Bronchial epithelial cell (primary cell): ENCODE measurements around the gene ITGB1BP1. TPM values are rescaled to one million over a fixed set of nuclear protein-coding genes. Genes with fewer than 3 reads are reported as not detected.

Source experiments
- DNase-seq: peaks from one replicate; pipeline ENCODE4 v3.0.0-alpha.2; 2010; ENCODE audit warnings: low read depth
- FAIRE-seq: peaks from 2 replicates; lab custom pipeline; 2011; peaks lifted over from hg19 to GRCh38; lab: Jason Lieb, UNC
- H3K27me3 ChIP-seq: 2 replicates; pipeline ENCODE4 v1.5.1; 2011; ENCODE audit warnings: low read length; ENCODE audit not compliant: control insufficient read depth, insufficient read depth
- H3K36me3 ChIP-seq: 2 replicates; pipeline ENCODE4 v1.5.1; 2011; ENCODE audit warnings: low read length; ENCODE audit not compliant: control insufficient read depth, insufficient read depth
- H3K4me3 ChIP-seq: 2 replicates; pipeline ENCODE4 v1.5.1; 2011; ENCODE audit warnings: mild to moderate bottlenecking, low read depth, low read length, control low read depth
- CTCF ChIP-seq: IDR thresholded peaks from 2 replicates; pipeline ENCODE4 v1.5.1; 2011; ENCODE audit warnings: mild to moderate bottlenecking, moderate library complexity, low read length, control low read depth, inconsistent platforms; ENCODE audit not compliant: insufficient read depth, severe bottlenecking
- total RNA-seq: library from RNA; depleted of rRNA; stranded (reverse); fragments of >200 nt; gene quantifications from 2 replicates; pipeline ENCODE4 v1.2.1, GENCODE V29; 2014

Gene ITGB1BP1
- total RNA-seq, 1 donor from 2014 or later = 18.7 TPM

GRCh38 chr2:9382604-9383235, 40.6 kb downstream of the ITGB1BP1 start:
- no peak overlapping the region for H3K4me3 ChIP-seq
- FAIRE-seq (no peak), DNase-seq (no peak)
- peaks cover 20% of the 10 kb centered on the region for H3K36me3 ChIP-seq
- H3K27me3 ChIP-seq = no peaks in the 10 kb centered on the region
- no peak for TF ChIP-seq CTCF

DNA sequence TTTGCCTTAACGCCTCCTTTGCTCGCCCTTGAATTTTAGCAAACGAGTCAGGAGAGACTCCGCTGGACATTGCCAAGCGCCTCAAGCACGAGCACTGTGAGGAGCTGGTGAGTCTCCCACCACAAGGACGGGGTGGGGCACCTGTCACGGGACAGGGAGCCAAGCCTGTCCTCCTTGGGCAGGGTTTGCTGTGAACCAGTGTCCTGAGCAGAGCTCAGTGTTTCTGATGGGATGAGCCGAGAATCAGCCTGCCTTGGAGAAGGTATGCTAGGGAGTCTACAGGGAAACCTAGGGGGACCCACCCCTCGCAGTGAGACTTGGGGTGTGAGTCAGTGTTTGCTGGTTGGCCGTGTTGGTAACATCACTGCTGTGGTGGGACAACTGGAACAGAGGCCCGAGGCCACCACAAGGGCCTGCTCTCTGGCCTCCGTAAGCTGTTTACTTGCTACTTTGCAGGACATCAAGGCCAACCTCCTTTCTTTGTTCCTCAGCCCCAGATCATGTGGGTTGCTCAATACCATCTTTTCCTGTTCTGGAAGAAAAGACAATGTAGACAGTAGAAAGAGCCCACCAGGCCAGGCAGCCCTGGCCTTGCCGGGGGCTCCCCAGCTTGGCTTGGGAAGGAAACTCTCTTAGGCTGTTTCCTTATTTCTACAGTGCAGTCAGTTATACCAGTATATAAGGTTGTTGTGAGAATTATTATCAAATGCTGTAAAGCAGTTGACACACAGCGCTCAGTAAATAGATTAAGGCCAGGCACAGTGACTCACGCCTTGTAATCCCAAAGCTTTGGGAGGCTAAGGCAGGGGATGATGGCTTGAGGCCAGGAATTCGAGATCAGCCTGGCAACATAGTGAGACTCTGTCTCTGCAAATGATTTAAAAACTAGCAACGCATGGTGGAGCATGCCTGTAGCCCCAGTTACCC, 42.4 kb downstream of the ITGB1BP1 start:
- Histone ChIP-seq H3K36me3 (peaks cover 20% of the 10 kb centered on the region), H3K27me3 (no peaks in the 10 kb centered on the region), H3K4me3 (no peak overlapping the region)
- DNase-seq (peak; percentile 83), FAIRE-seq (peak; percentile 89)
- no peak for TF ChIP-seq CTCF

DNA sequence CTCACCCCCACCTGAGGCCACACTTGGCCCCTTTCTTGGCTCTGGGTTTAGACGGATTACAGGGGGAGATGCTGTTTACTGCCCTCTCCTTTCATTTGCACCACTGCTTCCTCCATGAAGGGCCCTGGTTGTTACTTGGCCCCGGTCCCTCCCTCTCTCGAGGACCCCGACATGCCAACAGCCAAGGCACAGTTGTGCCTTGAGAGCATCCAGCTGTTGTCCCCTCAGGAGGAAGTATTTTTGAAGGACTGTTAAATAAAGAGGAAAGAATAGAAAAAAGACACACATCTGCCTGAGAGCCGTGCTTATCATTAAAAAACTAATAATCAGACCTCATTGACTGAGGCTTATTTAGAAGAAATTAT, 44.0 kb downstream of the ITGB1BP1 start:
- DNase-seq = no peak
- no peak for TF ChIP-seq CTCF
- FAIRE-seq = no peak
- H3K4me3 ChIP-seq = no peak overlapping the region
- no peaks in the 10 kb centered on the region for H3K27me3 ChIP-seq
- H3K36me3 ChIP-seq = peaks cover 18% of the 10 kb centered on the region

- TF ChIP-seq CTCF = no peak
- Histone ChIP-seq H3K36me3 (peaks cover 20% of the 10 kb centered on the region), H3K4me3 (no peak overlapping the region), H3K27me3 (no peaks in the 10 kb centered on the region)
- no peak for FAIRE-seq
- DNase-seq = peak; percentile 28
Measured at GRCh38 chr2:9378433-9379390, 44.6 kb downstream of the ITGB1BP1 start.

DNA sequence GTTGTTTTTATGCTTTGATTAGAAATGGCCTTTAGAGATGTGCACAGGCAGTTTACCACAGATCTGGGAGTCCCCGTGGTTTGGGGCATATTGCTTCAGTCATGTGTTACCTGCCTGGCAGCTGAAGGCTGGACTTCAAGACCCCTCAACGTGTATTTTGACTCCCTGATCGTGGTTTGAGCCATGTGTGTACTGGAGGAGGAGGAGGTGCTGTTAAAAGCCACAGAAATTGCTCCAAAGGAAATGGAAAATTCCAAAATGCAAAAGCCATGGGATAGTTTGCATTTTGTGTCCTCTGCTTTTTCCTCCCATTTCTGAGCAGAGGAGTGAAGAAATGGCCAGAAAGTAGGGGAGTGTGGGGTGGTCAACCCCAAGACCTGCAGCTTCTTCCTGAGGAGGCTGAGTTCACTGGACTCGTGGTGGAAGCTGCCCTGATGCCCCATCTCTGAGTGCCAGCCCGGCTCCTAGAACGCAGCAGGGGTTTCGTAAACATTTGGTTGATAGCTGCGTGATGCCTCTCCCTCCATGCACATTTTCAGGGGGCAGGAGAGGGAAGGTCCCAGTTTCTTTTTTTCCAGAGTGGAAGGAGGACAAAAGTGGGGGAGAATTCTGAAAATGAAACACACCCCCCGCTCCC, 45.7 kb downstream of the ITGB1BP1 start:
- FAIRE-seq (no peak), DNase-seq (no peak)
- Histone ChIP-seq H3K4me3 (no peak overlapping the region), H3K36me3 (peaks cover 24% of the 10 kb centered on the region), H3K27me3 (no peaks in the 10 kb centered on the region)
- no peak for TF ChIP-seq CTCF
